ENCODE results near the gene TRAF3IP3. TPM values are rescaled to one million over a fixed set of nuclear protein-coding genes. Genes with fewer than 3 reads are reported as not detected.

Gene TRAF3IP3
- total RNA-seq, 1 donor from 2014 or later, result not detected

DNA sequence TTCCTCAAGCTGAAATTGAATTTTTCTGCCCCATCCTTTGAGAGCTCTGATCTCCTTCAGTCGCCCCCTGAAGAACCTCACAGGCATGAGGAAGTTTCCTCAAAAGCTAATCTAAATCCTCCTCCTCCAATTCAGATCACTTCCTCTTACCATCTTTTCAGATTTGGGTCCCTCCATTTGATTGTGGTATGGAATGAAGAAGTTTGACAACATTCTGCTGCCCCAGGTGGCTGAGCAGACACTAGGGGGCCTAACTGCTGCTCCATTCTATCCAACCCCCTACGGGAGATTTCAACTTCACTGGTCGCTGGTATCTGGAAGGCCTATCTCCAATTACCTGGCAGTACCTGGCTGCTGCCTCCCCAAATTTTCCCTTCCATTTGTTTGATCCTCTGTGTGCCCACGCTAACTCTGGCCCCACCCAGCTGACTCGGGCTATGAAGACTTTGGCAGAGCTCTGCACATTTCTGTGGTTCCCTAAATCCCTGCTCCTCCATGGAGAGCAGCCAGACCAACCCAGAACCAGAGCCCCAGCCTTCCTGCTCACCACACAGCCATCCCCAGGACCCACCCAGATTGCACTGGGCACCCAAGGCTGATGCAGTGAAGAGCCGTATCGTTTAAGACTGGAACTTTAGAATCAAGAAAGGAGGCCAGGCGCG, 42.3 kb downstream of the TRAF3IP3 start:
- DNase-seq (ENCODE audit: extremely low read depth, low read depth, low spot score), result no peak

GRCh38 chr1:209800984-209801834, 45.4 kb downstream of the TRAF3IP3 start:
- DNase-seq (ENCODE audit: extremely low read depth, low read depth, low spot score), result no peak

- DNase-seq (ENCODE audit: extremely low read depth, low read depth, low spot score), result no peak
Measured at GRCh38 chr1:209802117-209802779, 46.4 kb downstream of the TRAF3IP3 start.

GRCh38 chr1:209802780-209803152, 46.9 kb downstream of the TRAF3IP3 start:
- no peak for DNase-seq (ENCODE audit: extremely low read depth, low read depth, low spot score)

- DNase-seq (ENCODE audit: extremely low read depth, low read depth, low spot score), result no peak
Measured at GRCh38 chr1:209803568-209803967, 47.7 kb downstream of the TRAF3IP3 start.

GRCh38 chr1:209805341-209805781, 49.5 kb downstream of the TRAF3IP3 start:
- DNase-seq (ENCODE audit: extremely low read depth, low read depth, low spot score), result no peak

GRCh38 chr1:209805875-209806760, 50.3 kb downstream of the TRAF3IP3 start, which contains the start of gene IRF6:
TSS of gene IRF6 (minus strand) at chr1:209806142. CDS start at chr1:209801413, 4,729 bp downstream.
- peak; percentile 41 for DNase-seq (ENCODE audit: extremely low read depth, low read depth, low spot score)

GRCh38 chr1:209807509-209807908, 51.7 kb downstream of the TRAF3IP3 start:
- no peak for DNase-seq (ENCODE audit: extremely low read depth, low read depth, low spot score)

GRCh38 chr1:209808059-209808581, 52.3 kb downstream of the TRAF3IP3 start:
- DNase-seq (ENCODE audit: extremely low read depth, low read depth, low spot score), result peak; percentile 76

GRCh38 chr1:209809611-209810010, 53.8 kb downstream of the TRAF3IP3 start:
- no peak for DNase-seq (ENCODE audit: extremely low read depth, low read depth, low spot score)

DNA sequence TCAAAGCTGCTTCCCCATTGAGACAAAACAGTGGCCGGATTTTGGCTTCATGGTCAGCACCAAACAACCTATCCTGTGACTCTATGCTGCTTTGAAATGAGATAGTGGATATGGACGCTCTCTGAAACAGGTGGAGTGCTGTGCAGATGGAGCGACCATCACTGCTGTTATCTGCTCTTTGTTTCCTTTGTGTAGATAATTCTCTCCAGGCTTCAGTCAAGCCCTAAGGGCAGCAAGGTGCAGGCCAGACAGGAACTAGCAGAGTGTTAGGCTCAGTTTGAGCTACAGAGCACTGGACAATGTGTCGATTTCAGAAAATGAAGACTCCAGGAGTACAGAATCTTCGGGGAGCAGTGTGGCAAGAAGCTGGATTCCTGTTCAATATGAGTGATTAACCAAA, 54.9 kb downstream of the TRAF3IP3 start:
- DNase-seq (ENCODE audit: extremely low read depth, low read depth, low spot score), result no peak

DNA sequence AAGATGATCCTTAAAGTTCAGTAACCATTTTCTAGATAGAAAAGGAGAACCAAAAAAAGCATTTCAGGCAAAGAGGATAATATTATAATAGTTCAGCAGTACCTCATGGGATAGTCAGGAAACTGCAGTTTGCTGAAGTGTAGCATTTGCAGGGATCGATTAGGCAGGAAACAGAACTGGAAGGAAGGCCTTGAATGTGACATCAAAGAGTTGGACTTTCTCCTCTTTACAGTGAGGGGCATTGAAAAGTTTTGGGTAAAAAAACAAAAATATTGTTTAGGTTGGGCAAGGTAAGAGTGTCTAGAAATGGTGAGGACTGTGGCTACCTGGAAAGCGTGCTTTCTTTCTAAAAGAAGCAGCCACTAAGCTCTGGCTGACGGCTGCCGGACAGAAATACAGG, 58.0 kb downstream of the TRAF3IP3 start:
- no peak for DNase-seq (ENCODE audit: extremely low read depth, low read depth, low spot score)

GRCh38 chr1:209815490-209815889, 59.6 kb downstream of the TRAF3IP3 start:
- DNase-seq (ENCODE audit: extremely low read depth, low read depth, low spot score), result no peak

- no peak for DNase-seq (ENCODE audit: extremely low read depth, low read depth, low spot score)
Measured at GRCh38 chr1:209815931-209816341, 60.1 kb downstream of the TRAF3IP3 start.

- no peak for DNase-seq (ENCODE audit: extremely low read depth, low read depth, low spot score)
Measured at GRCh38 chr1:209816923-209817322, 61.1 kb downstream of the TRAF3IP3 start.

DNA sequence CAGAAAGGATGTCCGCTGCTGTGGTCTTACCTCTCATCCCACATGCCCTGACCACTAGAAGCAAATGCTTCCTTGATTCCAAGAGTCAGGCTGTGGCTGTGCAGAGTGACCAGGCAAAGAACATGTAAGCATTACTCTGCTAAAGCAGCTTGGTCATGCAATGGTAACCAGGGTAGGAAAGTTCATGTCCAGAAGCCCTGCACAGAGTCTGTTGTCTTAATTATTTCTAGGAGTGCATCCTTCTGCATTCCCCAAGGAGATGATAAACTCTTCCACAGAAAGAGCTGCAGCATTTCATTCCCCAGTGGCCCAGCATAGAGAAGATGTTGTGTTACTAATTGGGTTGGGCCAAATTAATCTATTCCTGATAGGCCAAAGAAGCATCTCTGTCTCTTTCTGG, 61.8 kb downstream of the TRAF3IP3 start:
- DNase-seq (ENCODE audit: extremely low read depth, low read depth, low spot score), result no peak

DNA sequence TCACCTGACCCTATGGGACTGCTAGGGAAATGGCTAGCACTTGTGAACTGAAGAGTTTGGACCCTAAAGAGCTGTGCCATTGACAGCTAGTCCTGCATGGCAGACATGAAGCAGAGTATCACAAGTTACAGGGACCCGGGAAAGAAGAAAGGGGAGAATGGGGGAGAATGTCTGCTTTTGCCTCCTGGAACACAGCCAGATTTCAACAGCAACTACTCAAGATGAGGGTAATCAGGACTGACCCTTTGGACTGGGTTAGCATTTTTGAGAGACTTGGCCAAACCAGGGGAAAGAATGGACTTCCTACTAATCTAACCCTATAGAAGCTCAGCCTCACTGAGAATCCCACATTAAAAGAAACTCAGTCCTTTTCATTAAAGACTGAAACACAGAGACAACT, 63.2 kb downstream of the TRAF3IP3 start:
- no peak for DNase-seq (ENCODE audit: extremely low read depth, low read depth, low spot score)

DNA sequence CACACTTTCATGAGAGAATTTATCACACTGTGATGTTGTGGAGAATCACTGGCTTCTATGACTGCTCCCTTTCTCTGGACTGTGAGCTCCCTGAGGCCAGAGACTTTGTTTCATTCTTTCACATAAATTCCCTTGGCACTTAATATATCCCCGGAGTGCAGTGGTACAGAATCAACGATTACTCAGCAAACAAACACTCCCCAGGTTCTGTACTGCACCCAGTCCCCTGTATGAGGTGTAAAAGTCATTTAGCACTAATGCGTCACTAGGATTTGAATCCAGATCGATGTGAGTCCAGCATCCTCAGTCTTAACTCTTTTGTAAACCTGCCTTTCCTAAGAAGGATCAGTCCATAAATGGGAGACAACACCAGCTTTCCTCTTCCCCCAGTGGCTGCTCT, 65.1 kb downstream of the TRAF3IP3 start:
- no peak for DNase-seq (ENCODE audit: extremely low read depth, low read depth, low spot score)

DNA sequence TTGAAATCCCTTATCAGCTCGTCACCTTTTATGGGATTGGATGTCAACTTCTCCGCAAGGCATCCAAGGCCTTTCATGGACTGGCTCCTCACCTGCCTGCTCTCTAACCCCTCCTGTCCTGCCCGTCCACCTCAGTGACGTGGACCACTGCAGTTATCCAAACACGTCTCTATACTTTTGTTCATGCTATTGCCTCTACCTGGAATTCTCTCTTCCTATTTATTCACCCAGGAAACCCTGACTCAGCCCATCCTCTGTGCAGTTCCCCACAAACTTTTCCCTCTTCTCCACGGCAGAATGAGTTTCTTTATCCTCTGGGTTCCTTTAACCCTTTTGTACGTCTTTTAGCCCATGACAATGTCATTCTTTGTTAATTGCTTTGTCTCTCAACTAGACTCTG, 66.9 kb downstream of the TRAF3IP3 start:
- no peak for DNase-seq (ENCODE audit: extremely low read depth, low read depth, low spot score)

All from glomerular endothelial cell (primary cell).